ENCODE data around the gene AKT3. TPM values are rescaled to one million over a fixed set of nuclear protein-coding genes. Genes with fewer than 3 reads are reported as not detected.

Gene AKT3
- total RNA-seq, 1 donor from 2014 or later: 55.8 TPM

- no peak for DNase-seq (ENCODE audit: low spot score)
Measured at GRCh38 chr1:243559575-243560162, 290.4 kb downstream of the AKT3 start.

DNA sequence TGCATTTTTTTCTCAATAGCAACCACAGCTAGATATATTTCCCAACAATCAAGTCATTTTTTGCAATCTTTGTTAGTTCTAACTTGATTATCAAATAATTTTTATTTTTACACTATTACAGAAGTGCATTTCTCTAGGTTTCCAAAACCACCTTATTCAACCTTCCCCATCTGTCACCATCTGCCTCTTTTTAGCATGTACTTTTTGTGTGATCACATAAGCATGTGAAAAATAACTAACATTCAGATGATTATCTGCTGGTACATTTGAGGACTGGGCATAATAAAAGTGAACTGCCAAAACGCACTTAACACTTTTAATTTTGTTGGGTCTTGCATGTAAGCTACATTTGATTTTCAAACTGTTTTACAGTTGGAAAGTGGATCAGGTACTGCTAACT is 291.5 kb downstream of the AKT3 start:
- no peak for DNase-seq (ENCODE audit: low spot score)

- DNase-seq (ENCODE audit: low spot score): no peak
Measured at GRCh38 chr1:243557866-243558265, 292.2 kb downstream of the AKT3 start.

DNA sequence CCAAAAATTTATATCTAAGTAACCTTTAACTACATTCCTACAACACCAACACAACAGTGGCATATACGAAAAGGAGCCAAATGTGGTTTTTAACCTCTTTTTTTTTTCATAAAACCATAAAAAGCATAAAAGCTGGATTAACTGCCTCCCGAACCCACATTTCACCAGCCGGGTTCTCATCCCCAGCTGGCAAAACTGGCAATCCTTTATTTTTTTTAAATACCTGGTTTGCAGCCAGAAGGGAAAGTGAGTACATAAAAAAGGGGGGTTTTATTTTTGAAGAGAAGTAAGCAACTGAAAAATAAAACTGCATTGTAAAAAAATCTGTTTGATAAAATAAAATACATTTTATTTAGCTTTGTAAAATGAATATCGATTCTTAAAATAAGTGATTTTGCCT is 295.4 kb downstream of the AKT3 start:
- DNase-seq (ENCODE audit: low spot score): no peak

GRCh38 chr1:243553090-243553489 is 297.0 kb downstream of the AKT3 start:
- no peak for DNase-seq (ENCODE audit: low spot score)

- no peak for DNase-seq (ENCODE audit: low spot score)
Measured at GRCh38 chr1:243550276-243550675, 299.8 kb downstream of the AKT3 start.

DNA sequence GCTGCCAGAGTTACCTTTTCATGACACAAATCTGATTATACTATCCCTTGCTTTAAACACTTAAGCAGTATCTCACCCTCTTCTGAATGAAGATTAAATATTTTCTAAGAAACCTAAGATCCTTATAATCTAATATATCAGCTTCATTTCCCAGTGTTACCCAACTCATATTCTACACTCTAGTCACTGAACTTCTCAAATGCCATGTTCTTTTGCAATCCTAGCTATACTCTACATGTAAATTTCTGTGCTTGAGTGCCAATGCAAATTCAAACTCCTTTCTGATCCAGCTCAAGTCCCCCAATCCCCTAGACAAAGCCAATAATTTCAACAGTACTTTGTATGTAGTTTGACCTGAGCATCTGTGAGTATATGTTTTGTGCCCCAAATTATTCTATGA is 300.3 kb downstream of the AKT3 start:
- DNase-seq (ENCODE audit: low spot score): no peak

GRCh38 chr1:243549108-243549507 is 300.9 kb downstream of the AKT3 start:
- no peak for DNase-seq (ENCODE audit: low spot score)

DNA sequence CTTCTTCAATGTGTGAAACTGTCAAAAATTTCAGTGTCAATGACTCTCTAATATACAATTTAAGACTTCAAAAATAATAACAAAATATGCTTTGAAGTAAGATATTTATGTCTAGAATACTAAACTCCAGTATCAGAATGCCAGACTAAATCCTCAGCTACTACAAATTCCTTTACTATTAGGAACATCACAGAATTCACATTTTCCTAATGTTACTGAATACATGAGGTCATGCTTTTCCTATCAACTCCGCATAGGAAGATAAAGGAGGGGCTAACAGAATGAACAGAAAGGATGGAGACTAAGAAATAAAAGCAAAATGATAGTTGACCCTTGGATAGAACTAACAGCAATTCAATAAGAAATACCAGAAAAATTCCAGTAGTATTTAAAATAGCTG is 301.5 kb downstream of the AKT3 start:
- no peak for DNase-seq (ENCODE audit: low spot score)

DNA sequence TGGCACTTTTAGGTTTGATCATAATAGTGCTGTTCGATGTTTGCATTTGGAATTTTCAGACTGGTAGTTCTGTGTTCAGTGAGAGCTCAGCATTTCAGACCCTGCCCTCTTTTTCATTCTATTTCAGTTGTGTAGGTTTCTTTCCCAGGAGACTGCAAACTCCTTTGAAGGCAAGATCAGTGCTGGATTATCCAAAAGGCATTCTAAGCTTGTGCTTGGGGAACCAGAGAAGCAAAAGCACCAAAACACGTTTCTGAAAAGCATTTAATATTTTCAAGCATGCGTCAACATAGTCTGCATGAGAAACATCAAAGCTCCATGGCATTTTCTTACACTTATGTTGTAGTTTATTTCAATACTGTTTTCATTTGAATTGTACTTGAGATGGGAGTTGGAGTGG is 302.2 kb downstream of the AKT3 start:
- no peak for DNase-seq (ENCODE audit: low spot score)

DNA sequence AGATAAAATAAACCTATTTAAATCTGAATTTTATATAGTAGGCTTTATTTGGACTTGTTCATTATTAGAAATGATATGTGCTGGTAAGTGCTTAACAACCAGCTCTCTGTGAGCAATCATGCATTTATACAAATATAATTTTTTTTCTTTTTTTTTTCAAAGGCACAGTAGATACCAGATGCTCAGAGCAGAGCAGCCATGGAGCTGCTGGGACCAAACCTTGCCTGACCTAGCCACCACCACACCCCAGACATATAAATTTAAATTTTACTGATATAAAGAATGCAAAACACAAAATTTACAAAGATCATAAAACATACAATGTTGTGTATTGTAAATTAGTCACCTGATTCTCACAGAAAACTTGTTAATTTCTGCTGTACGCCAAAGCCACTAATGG is 303.6 kb downstream of the AKT3 start:
- DNase-seq (ENCODE audit: low spot score): no peak

DNA sequence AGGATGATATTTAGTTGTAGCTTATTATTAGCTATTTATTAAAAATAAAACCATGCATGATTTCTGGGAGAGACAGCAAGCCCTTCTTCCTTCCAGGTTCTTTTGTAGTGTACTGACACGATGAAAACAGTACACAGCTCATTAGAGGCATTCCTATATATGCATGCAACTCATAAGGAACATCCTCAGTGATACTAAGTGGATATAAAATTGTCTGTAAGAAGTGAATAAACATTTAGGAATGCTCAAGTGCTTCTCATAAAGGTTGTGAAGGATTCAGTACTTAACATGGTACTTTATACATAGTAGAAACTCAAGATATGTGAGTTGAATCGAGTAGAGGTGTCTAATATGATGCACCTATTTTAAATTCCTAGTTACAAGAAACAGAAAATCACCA is 306.5 kb downstream of the AKT3 start:
- DNase-seq (ENCODE audit: low spot score): no peak

- no peak for DNase-seq (ENCODE audit: low spot score)
Measured at GRCh38 chr1:243542739-243543415, 307.2 kb downstream of the AKT3 start.

DNA sequence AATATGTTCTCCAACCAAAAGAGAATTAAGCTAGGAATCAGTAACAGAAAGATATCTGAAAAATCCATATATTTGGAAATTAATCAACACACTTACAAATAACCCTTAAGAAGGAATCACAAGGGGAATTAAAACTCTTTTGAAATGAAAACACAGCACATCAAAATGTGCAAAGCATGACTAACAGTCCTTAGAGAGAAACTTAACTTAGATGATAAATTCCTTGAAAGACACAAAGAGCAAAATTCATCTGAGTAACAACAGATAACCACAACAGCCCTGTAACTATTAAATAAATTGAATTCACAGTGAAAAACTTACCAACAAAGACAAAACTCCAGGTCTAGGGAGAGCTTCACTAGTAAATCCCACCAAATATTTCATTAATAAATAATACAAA is 310.4 kb downstream of the AKT3 start:
- DNase-seq (ENCODE audit: low spot score): no peak

DNA sequence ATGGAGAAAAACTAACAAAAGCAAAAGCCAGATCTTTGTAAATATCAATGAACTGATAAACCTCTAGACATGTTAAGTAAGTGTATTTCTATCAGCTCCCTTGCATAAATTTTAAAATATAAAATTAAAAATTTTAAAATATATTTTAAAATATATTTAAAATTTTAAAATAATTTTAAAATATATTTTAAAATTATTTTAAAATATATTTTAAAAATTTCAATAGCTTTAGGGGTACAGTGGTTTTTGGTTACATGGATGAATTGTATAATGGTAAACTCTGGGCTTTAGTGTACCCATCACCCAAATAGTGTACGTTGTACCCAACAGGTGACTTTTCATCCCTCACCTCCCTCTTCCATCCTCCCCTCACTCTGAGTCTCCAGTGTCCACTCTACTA is 315.0 kb downstream of the AKT3 start:
- DNase-seq (ENCODE audit: low spot score): no peak

DNA sequence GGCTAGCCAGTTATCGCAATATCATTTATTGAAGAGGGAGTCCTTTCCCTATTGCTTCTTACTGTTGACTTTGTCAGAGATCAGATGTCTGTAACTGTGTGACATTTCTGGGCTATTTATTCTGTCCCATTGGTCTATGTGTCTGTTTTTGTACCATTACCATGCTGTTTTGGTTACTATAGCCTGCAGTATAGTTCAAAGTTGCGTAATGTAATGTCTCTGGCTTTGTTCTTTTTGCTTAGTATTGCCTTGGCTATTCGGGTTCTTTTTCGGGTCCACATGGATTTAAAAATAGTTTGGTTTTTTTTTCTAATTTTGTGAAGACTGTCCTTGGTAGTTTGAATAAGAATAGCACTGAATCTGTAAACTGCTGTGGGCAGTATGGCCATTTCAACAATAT is 320.5 kb downstream of the AKT3 start:
- no peak for DNase-seq (ENCODE audit: low spot score)

GRCh38 chr1:243528459-243529121 is 321.5 kb downstream of the AKT3 start:
- no peak for DNase-seq (ENCODE audit: low spot score)

DNA sequence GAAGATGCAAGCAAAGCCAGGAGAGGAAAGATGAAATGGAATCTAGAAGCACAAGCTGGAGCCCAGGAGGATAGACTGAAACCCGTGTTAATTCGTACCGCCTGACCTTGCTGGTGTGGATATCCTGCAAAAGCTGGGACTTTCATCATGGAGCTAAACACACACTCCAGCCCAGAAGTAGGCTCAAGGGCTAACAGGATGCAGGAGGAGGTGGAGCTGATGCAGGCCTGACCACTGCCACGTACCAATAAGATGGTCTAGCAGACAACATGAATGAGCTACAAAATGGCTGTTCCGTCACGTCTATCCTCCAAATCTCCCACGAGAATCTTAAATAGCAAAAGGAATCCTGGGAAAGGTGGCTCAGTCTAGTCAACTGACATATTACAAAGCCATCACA is 323.9 kb downstream of the AKT3 start:
- DNase-seq (ENCODE audit: low spot score): no peak

DNA sequence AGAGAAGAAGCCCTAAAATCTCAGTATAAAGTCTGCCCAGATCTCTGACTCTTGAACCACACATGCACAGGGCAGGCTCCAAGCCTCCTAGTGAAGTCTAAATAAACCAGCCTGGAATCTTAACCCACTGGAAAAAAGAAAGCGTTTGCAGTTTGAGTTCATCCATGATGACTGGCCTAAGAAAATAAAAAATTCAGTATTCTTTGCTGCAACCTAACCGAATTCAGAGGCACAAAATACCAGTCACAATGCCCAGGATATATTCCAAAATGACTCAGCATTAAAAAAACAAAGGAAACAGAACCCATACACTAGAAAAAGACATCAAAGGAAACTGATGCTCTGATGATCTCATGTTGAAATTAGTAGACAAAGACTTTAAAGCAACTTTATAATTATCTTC is 325.0 kb downstream of the AKT3 start:
- DNase-seq (ENCODE audit: low spot score): no peak

- no peak for DNase-seq (ENCODE audit: low spot score)
Measured at GRCh38 chr1:243523766-243524165, 326.3 kb downstream of the AKT3 start.

DNA sequence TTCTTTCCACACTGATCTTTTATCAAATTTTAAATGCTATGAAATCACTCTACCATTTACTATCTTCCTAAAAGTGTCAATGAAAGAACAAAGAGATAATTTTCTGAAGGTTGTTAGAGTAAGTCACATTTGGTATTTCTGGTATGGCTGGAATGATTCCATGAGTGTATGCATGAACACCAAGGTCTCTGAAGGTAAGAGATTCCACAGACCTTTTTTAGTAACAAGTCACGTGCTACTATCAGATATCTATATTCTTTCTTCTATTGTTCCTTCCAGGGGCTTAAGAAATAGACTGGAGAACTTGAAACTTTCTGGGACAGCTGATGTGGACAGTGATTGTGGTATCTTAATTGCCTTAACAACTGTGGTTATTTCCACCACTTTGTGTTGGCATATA is 329.2 kb downstream of the AKT3 start:
- DNase-seq (ENCODE audit: low spot score): no peak

DNA sequence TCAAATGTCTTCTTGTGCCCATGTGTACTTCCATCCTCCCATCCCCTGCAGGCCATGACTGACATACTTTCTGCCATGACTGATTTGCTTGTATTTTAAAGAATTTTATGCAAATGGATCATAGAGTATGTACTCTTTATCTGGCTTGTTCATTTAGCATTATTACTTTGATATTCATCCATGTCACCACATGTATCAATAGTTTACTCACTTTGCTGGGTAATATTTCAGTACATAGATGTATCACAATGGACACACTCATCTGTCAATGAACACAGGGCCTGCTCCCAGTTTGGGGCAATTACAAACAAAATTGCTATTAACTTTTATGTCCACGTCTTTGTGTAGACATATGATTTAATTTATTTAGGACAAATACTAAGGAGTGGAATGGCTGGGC is 335.1 kb downstream of the AKT3 start:
- DNase-seq (ENCODE audit: low spot score): no peak

Data from mesenteric fat pad (tissue), 1 donor.